ENCODE data around the gene CABP1. TPM values are rescaled to one million over a fixed set of nuclear protein-coding genes. Genes with fewer than 3 reads are reported as not detected.

Gene CABP1
- total and polyA plus RNA-seq, 7 donors: 0.60 to 1.8 (median 1.6) TPM

DNA sequence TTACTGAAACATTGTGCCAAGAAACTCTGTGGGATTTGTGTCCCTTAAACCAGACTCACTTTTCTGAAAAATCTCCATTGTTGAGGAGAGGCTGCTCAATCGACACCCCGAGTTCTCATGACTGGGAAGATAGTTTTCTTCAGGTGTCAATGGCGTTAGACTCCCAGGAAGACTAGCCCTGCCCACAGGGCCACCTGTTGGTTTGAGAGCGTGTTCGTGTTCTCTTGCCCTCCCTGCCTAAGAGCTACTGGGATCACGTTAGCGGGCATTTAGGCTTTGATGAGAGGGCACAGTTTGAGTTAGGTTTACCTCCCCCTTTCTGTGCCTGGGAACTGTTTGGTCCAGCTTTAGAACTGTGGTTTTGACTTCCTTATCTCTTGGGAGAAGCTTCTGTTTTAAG, 59.1 kb downstream of the CABP1 start:
- H3K27ac ChIP-seq: no peak overlapping the region
- H3K4me1 ChIP-seq: no peaks in the 10 kb centered on the region
- peaks cover 3 to 85% (median 36%) of the 10 kb centered on the region in 4 donors for H3K36me3 ChIP-seq

GRCh38 chr12:120700886-120701285, 60.5 kb downstream of the CABP1 start:
- H3K9me3 ChIP-seq: no peaks in the 10 kb centered on the region
- peaks cover 3 to 78% (median 27%) of the 10 kb centered on the region in 4 donors for H3K36me3 ChIP-seq
- no peak overlapping the region for H3K27ac ChIP-seq
- TF ChIP-seq POLR2AphosphoS5 (IDR thresholded peaks at IDR 0.05) (no peak), EP300 (IDR thresholded peaks at IDR 0.05) (no peak), POLR2A (IDR thresholded peaks at IDR 0.05) (no peak)
- TF ChIP-seq, protein P1, sequence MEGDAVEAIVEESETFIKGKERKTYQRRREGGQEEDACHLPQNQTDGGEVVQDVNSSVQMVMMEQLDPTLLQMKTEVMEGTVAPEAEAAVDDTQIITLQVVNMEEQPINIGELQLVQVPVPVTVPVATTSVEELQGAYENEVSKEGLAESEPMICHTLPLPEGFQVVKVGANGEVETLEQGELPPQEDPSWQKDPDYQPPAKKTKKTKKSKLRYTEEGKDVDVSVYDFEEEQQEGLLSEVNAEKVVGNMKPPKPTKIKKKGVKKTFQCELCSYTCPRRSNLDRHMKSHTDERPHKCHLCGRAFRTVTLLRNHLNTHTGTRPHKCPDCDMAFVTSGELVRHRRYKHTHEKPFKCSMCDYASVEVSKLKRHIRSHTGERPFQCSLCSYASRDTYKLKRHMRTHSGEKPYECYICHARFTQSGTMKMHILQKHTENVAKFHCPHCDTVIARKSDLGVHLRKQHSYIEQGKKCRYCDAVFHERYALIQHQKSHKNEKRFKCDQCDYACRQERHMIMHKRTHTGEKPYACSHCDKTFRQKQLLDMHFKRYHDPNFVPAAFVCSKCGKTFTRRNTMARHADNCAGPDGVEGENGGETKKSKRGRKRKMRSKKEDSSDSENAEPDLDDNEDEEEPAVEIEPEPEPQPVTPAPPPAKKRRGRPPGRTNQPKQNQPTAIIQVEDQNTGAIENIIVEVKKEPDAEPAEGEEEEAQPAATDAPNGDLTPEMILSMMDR (IDR thresholded peaks at IDR 0.05): no peak
- intact Hi-C loops (cut with DNase I): no loop called here
- DNase-seq: no peak
- H3K4me3 ChIP-seq: no peak overlapping the region
- H3K4me1 ChIP-seq: no peaks in the 10 kb centered on the region
- WGBS, 2 donors: 97% methylated on average over 5 of the region's 5 CpGs
- H3K27me3 ChIP-seq: no peaks in the 10 kb centered on the region

More for the DNA sequence above, 59.1 kb downstream of the CABP1 start:
- H3K9me3 ChIP-seq: no peaks in the 10 kb centered on the region
- DNase-seq: no peak
- 84 to 94% methylated on average over 7 of the region's 7 CpGs for WGBS, 2 donors
- no peaks in the 10 kb centered on the region for H3K27me3 ChIP-seq
- TF ChIP-seq, protein P1 (IDR thresholded peaks at IDR 0.05): no peak
- TF ChIP-seq POLR2AphosphoS5 (IDR thresholded peaks at IDR 0.05): no peak
- intact Hi-C loops (cut with DNase I): no loop called here
- no peak overlapping the region for H3K4me3 ChIP-seq

DNA sequence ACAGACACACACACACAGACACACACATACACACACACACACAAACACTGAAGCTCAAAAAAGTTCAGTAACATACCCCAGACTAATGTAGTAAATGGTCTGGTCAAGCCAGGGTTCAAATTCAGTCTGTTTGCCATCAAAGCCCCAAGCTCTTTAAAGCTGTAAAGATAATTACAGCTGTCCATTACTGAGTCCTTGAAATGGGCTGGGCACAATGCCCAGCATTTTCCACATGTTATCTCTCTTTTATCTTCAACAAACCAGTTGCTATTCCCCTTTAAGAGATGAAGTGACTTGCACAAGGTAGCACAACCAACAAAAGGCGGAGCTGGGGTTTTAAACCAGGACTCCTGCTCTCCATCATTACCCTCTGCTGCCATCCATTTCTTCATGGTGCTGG, 62.2 kb downstream of the CABP1 start:
- DNase-seq: no peak
- Histone ChIP-seq H3K4me3 (no peak overlapping the region), H3K27me3 (no peaks in the 10 kb centered on the region), H3K27ac (no peak overlapping the region), H3K9me3 (no peaks in the 10 kb centered on the region), H3K36me3 (peaks cover 3 to 61% (median 16%) of the 10 kb centered on the region in 4 donors), H3K4me1 (no peaks in the 10 kb centered on the region)
- TF ChIP-seq POLR2AphosphoS5 (IDR thresholded peaks at IDR 0.05) (no peak), EP300 (IDR thresholded peaks at IDR 0.05) (no peak), POLR2A (IDR thresholded peaks at IDR 0.05) (no peak)
- TF ChIP-seq, protein P1 (IDR thresholded peaks at IDR 0.05): no peak
- intact Hi-C loops (cut with DNase I): no loop called here
- 52 to 84% methylated on average over 1 of the region's 1 CpG for WGBS, 2 donors

GRCh38 chr12:120703311-120703942, 63.0 kb downstream of the CABP1 start:
- Histone ChIP-seq H3K4me3 (no peak overlapping the region), H3K36me3 (peaks cover 2 to 53% (median 12%) of the 10 kb centered on the region in 4 donors), H3K4me1 (no peaks in the 10 kb centered on the region), H3K27me3 (no peaks in the 10 kb centered on the region), H3K27ac (no peak overlapping the region), H3K9me3 (no peaks in the 10 kb centered on the region)
- TF ChIP-seq POLR2A (IDR thresholded peaks at IDR 0.05) (no peak), POLR2AphosphoS5 (IDR thresholded peaks at IDR 0.05) (no peak), EP300 (IDR thresholded peaks at IDR 0.05) (no peak)
- WGBS, 2 donors: 87 to 94% methylated on average over 11 of the region's 11 CpGs
- intact Hi-C loops (cut with DNase I): no loop called here
- DNase-seq: no peak

DNA sequence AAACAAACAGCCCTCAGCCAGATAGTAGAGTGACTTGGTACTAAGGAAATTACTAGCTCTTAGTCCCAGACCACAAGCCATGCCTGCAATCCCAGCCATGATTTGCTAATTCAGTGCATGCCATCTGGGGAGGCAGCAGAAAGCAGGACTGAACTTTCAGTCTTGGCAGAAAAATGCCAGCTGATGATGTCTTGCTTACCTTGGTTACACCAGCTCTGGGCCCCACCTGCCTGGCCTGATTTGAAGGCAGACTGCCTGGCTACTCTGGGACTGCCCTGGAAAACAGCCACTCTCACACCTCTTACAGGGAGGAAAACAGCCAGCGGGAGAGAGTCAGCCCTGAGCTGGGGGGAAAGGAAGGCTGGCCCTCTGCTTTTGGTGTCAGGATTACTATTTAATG, 65.2 kb downstream of the CABP1 start:
- no peaks in the 10 kb centered on the region for H3K9me3 ChIP-seq
- no peak overlapping the region for H3K4me3 ChIP-seq
- no peaks in the 10 kb centered on the region for H3K27me3 ChIP-seq
- intact Hi-C loops (cut with DNase I): no loop called here
- peaks cover 0 to 31% (median 7%) of the 10 kb centered on the region in 4 donors for H3K36me3 ChIP-seq
- H3K27ac ChIP-seq: no peak overlapping the region
- 93 to 96% methylated on average over 1 of the region's 1 CpG for WGBS, 2 donors
- TF ChIP-seq POLR2A (IDR thresholded peaks at IDR 0.05): no peak
- no peak for TF ChIP-seq EP300 (IDR thresholded peaks at IDR 0.05)
- no peak for TF ChIP-seq POLR2AphosphoS5 (IDR thresholded peaks at IDR 0.05)
- TF ChIP-seq, protein P1 (IDR thresholded peaks at IDR 0.05): no peak
- H3K4me1 ChIP-seq: peaks cover 0 to 7% (median 6%) of the 10 kb centered on the region in 4 donors
- DNase-seq: no peak
